Kidney epithelial cell (primary cell): Measurements from ENCODE around the gene SUMF2. TPM values are rescaled to one million over a fixed set of nuclear protein-coding genes. Genes with fewer than 3 reads are reported as not detected.
"Not testable (repeated sequence)": the region's sequence is repeated elsewhere in the genome, so short reads cannot be mapped to it uniquely, and the experiment has no call there.

ENCODE experiments used
- DNase-seq: peaks from one replicate; pipeline ENCODE4 v3.0.0-alpha.2; 2010; ENCODE audit warnings: low read depth
- H3K27me3 ChIP-seq: 2 replicates; pipeline ENCODE4 v1.6.0; 2011; ENCODE audit warnings: low read length; ENCODE audit not compliant: control insufficient read depth, insufficient read depth
- H3K36me3 ChIP-seq: 2 replicates; pipeline ENCODE4 v1.5.1; 2011; ENCODE audit warnings: low read length; ENCODE audit not compliant: control insufficient read depth, insufficient read depth
- H3K4me3 ChIP-seq: 2 replicates; pipeline ENCODE4 v1.5.1; 2011; ENCODE audit warnings: low read depth, mild to moderate bottlenecking, control low read depth, low read length
- CTCF ChIP-seq: IDR thresholded peaks from 2 replicates; pipeline ENCODE4 v1.5.1; 2011; ENCODE audit warnings: mild to moderate bottlenecking, moderate library complexity, low read length, control low read depth, inconsistent platforms; ENCODE audit not compliant: insufficient read depth, poor library complexity, severe bottlenecking
- total RNA-seq: library from RNA; depleted of rRNA; stranded (reverse); fragments of >200 nt; gene quantifications from 2 replicates; pipeline ENCODE4 v1.2.3, GENCODE V29; 2015

SUMF2 gene
- total RNA-seq, 1 donor from 2014 or later = 98.6 TPM

- no peak overlapping the region for H3K4me3 ChIP-seq
- H3K27me3 ChIP-seq = no peaks in the 10 kb centered on the region
- no peak for DNase-seq
- no peak for TF ChIP-seq CTCF
- H3K36me3 ChIP-seq = no peaks in the 10 kb centered on the region
Measured at GRCh38 chr7:56048245-56048644, 15.8 kb upstream of the SUMF2 start.

- not testable (repeated sequence) for DNase-seq, H3K27me3 ChIP-seq, H3K36me3 ChIP-seq, H3K4me3 ChIP-seq
Measured at GRCh38 chr7:56048763-56049162, 15.3 kb upstream of the SUMF2 start.

GRCh38 chr7:56051053-56051338 lies 13.1 kb upstream of the SUMF2 start:
- Histone ChIP-seq H3K36me3 (no peaks in the 10 kb centered on the region), H3K4me3 (peak overlapping the region; percentile 98), H3K27me3 (no peaks in the 10 kb centered on the region)
- no peak for DNase-seq
- TF ChIP-seq CTCF = no peak

GRCh38 chr7:56051339-56052191 lies 12.5 kb upstream of the SUMF2 start, which contains the start of the genes CCT6A and PSPH:
Gene CCT6A (plus strand): TSS chr7:56051765. CDS start chr7:56051849, 84 bp downstream.
Gene PSPH (minus strand): TSS chr7:56051444. CDS start chr7:56021212, 30,232 bp downstream.
- Histone ChIP-seq H3K36me3 (no peaks in the 10 kb centered on the region), H3K4me3 (peak within 1 kb of the TSS; percentile 98), H3K27me3 (no peaks in the 10 kb centered on the region)
- no peak for TF ChIP-seq CTCF
- DNase-seq = peak; percentile 92

GRCh38 chr7:56053379-56053778 lies 10.7 kb upstream of the SUMF2 start:
- Histone ChIP-seq H3K36me3 (no peaks in the 10 kb centered on the region), H3K27me3 (no peaks in the 10 kb centered on the region), H3K4me3 (no peak overlapping the region)
- DNase-seq = no peak
- TF ChIP-seq CTCF = no peak

GRCh38 chr7:56053993-56054392 lies 10.1 kb upstream of the SUMF2 start:
- TF ChIP-seq CTCF = no peak
- no peaks in the 10 kb centered on the region for H3K36me3 ChIP-seq
- no peak for DNase-seq
- no peak overlapping the region for H3K4me3 ChIP-seq
- H3K27me3 ChIP-seq = no peaks in the 10 kb centered on the region
